ENCODE data around the gene SAPCD2.

- TF ChIP-seq, protein P1, sequence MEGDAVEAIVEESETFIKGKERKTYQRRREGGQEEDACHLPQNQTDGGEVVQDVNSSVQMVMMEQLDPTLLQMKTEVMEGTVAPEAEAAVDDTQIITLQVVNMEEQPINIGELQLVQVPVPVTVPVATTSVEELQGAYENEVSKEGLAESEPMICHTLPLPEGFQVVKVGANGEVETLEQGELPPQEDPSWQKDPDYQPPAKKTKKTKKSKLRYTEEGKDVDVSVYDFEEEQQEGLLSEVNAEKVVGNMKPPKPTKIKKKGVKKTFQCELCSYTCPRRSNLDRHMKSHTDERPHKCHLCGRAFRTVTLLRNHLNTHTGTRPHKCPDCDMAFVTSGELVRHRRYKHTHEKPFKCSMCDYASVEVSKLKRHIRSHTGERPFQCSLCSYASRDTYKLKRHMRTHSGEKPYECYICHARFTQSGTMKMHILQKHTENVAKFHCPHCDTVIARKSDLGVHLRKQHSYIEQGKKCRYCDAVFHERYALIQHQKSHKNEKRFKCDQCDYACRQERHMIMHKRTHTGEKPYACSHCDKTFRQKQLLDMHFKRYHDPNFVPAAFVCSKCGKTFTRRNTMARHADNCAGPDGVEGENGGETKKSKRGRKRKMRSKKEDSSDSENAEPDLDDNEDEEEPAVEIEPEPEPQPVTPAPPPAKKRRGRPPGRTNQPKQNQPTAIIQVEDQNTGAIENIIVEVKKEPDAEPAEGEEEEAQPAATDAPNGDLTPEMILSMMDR (IDR thresholded peaks at IDR 0.05), result no peak
- TF ChIP-seq POLR2A (IDR thresholded peaks at IDR 0.05), result no peak
These were observed 41.6 kb upstream of the SAPCD2 start for GRCh38 chr9:137111788-137112563.
